WTC11 (cell line): Measurements from ENCODE around the gene NUP50. TPM values are rescaled to one million over a fixed set of nuclear protein-coding genes. Genes with fewer than 3 reads are reported as not detected.

Experiments used
- ATAC-seq: fragments of 200-7000 bp; cut with Tn5 transposase; 2 replicates; pipeline ENCODE4 v1.10.0; 2021; ENCODE audit warnings: mild to moderate bottlenecking, moderate library complexity
- CTCF ChIA-PET: fragments of 300-600 bp; sonication (Branson Sonifier 250); formaldehyde crosslinking; loops from one replicate; lab custom pipeline; 2021; ENCODE audit warnings: antibody characterized with exemption; lab: Charles Lee
- POLR2A ChIA-PET: fragments of 350-600 bp; sonication (Branson Sonifier 250); formaldehyde crosslinking; loops from one replicate; lab custom pipeline; 2021; ENCODE audit warnings: antibody characterized with exemption; lab: Charles Lee
- DNase-seq: peaks from one replicate; pipeline ENCODE4 v3.0.0; 2021; ENCODE audit warnings: low spot score
- H3K27ac Mint-ChIP-seq: 2 replicates; pipeline ENCODE4 v1.8.0; 2021; ENCODE audit warnings: mixed read lengths
- H3K27me3 Mint-ChIP-seq: 2 replicates; pipeline ENCODE4 v1.8.0; 2021; ENCODE audit warnings: low read depth, mild to moderate bottlenecking, moderate library complexity, mixed read lengths
- H3K36me3 Mint-ChIP-seq: 2 replicates; pipeline ENCODE4 v1.8.0; 2021; ENCODE audit warnings: mixed read lengths
- H3K4me1 Mint-ChIP-seq: 2 replicates; pipeline ENCODE4 v1.8.0; 2022; ENCODE audit warnings: mixed read lengths
- H3K4me3 Mint-ChIP-seq: 2 replicates; pipeline ENCODE4 v1.8.0; 2021; ENCODE audit warnings: mild to moderate bottlenecking, moderate library complexity, mixed read lengths
- H3K9me3 Mint-ChIP-seq: 2 replicates; pipeline ENCODE4 v1.8.0; 2021; ENCODE audit warnings: mixed read lengths
- ATF6 ChIP-seq: sonication (generic); formaldehyde crosslinking; IDR thresholded peaks from 2 replicates; pipeline ENCODE4 v1.8.1; 2023; ENCODE audit warnings: mild to moderate bottlenecking, missing genetic modification reagents
- CDX4 ChIP-seq: fragments of 250-450 bp; sonication (Bioruptor Pico); IDR thresholded peaks from 2 replicates; pipeline ENCODE4 v1.9.0; 2021; ENCODE audit warnings: moderate library complexity, mild to moderate bottlenecking, inconsistent platforms, borderline replicate concordance
- CREB1 ChIP-seq: sonication (generic); formaldehyde crosslinking; IDR thresholded peaks from 2 replicates; pipeline ENCODE4 v1.8.0; 2023; ENCODE audit warnings: mild to moderate bottlenecking, missing genetic modification reagents
- E2F1 ChIP-seq: sonication (generic); formaldehyde crosslinking; IDR thresholded peaks from 2 replicates; pipeline ENCODE4 v1.8.0; 2022; ENCODE audit warnings: mild to moderate bottlenecking, missing genetic modification reagents
- ESRRA ChIP-seq: sonication (generic); formaldehyde crosslinking; IDR thresholded peaks from 2 replicates; pipeline ENCODE4 v1.8.1; 2022; ENCODE audit warnings: mild to moderate bottlenecking, missing genetic modification reagents, borderline replicate concordance
- FOXP1 ChIP-seq: sonication (generic); formaldehyde crosslinking; IDR thresholded peaks from 2 replicates; pipeline ENCODE4 v1.8.0; 2022; ENCODE audit warnings: missing genetic modification reagents, mild to moderate bottlenecking, moderate library complexity, borderline replicate concordance
- GRHL2 ChIP-seq: fragments of 250-450 bp; sonication (Bioruptor Pico); IDR thresholded peaks from 2 replicates; pipeline ENCODE4 v1.8.0; 2022; ENCODE audit warnings: mild to moderate bottlenecking, moderate library complexity; ENCODE audit not compliant: insufficient replicate concordance, severe bottlenecking
- GTF2I ChIP-seq: fragments of 250-450 bp; sonication (Bioruptor Pico); conservative IDR thresholded peaks from 2 replicates; pipeline ENCODE4 v1.4.0; 2021; ENCODE audit warnings: mild to moderate bottlenecking
- HMGA2 ChIP-seq: fragments of 250-450 bp; sonication (Bioruptor Pico); IDR thresholded peaks from 2 replicates; pipeline ENCODE4 v1.4.0; 2021; ENCODE audit warnings: mild to moderate bottlenecking, moderate library complexity
- JUN ChIP-seq: sonication (generic); formaldehyde crosslinking; IDR thresholded peaks from 2 replicates; pipeline ENCODE4 v1.8.0; 2023; ENCODE audit warnings: mild to moderate bottlenecking, missing genetic modification reagents
- NFE2L1 ChIP-seq: sonication (generic); formaldehyde crosslinking; IDR thresholded peaks from 2 replicates; pipeline ENCODE4 v1.8.1; 2023; ENCODE audit warnings: missing genetic modification reagents
- PREB ChIP-seq: sonication (generic); formaldehyde crosslinking; IDR thresholded peaks from 2 replicates; pipeline ENCODE4 v1.8.1; 2022; ENCODE audit warnings: mild to moderate bottlenecking, missing genetic modification reagents, moderate library complexity, borderline replicate concordance
- SOX15 ChIP-seq: fragments of 250-450 bp; sonication (Bioruptor Pico); IDR thresholded peaks from 2 replicates; pipeline ENCODE4 v1.9.0; 2021; ENCODE audit warnings: mild to moderate bottlenecking
- SP1 ChIP-seq: sonication (generic); formaldehyde crosslinking; conservative IDR thresholded peaks from 2 replicates; pipeline ENCODE4 v1.8.1; 2022; ENCODE audit warnings: missing genetic modification reagents
- STAT6 ChIP-seq: sonication (generic); formaldehyde crosslinking; conservative IDR thresholded peaks from 2 replicates; pipeline ENCODE4 v1.8.1; 2023; ENCODE audit warnings: mild to moderate bottlenecking, low read depth, missing genetic modification reagents, moderate library complexity
- TEAD1 ChIP-seq: sonication (generic); formaldehyde crosslinking; IDR thresholded peaks from 2 replicates; pipeline ENCODE4 v1.8.0; 2022; ENCODE audit warnings: mild to moderate bottlenecking, missing genetic modification reagents
- ZMAT4 ChIP-seq: fragments of 250-450 bp; sonication (Bioruptor Pico); IDR thresholded peaks from 2 replicates; pipeline ENCODE4 v1.9.0; 2021; ENCODE audit warnings: mild to moderate bottlenecking
- ZNF121 ChIP-seq: sonication (generic); formaldehyde crosslinking; IDR thresholded peaks from 2 replicates; pipeline ENCODE4 v1.8.0; 2023; ENCODE audit warnings: missing genetic modification reagents
- ZNF219 ChIP-seq: sonication (generic); formaldehyde crosslinking; IDR thresholded peaks from 2 replicates; pipeline ENCODE4 v1.8.0; 2023; ENCODE audit warnings: missing genetic modification reagents, mild to moderate bottlenecking, borderline replicate concordance
- ZNF263 ChIP-seq: sonication (generic); formaldehyde crosslinking; IDR thresholded peaks from 2 replicates; pipeline ENCODE4 v1.8.1; 2022; ENCODE audit warnings: low read depth, mild to moderate bottlenecking, moderate library complexity, missing genetic modification reagents
- ZNF317 ChIP-seq: sonication (generic); formaldehyde crosslinking; IDR thresholded peaks from 2 replicates; pipeline ENCODE4 v1.8.1; 2023; ENCODE audit warnings: low read depth, mild to moderate bottlenecking, moderate library complexity, missing genetic modification reagents, borderline replicate concordance
- ZNF671 ChIP-seq: fragments of 250-450 bp; sonication (Bioruptor Pico); IDR thresholded peaks from 2 replicates; pipeline ENCODE4 v1.8.0; 2021; ENCODE audit warnings: mild to moderate bottlenecking
- total RNA-seq: library from RNA; stranded (reverse); gene quantifications from 3 replicates; pipeline ENCODE4 v1.2.3, GENCODE V29; 2021

NUP50 gene
- total RNA-seq, 1 experiment from 2014 or later: 131 TPM

GRCh38 chr22:45227645-45228400 is 64.1 kb downstream of the NUP50 start:
- peaks cover 29% of the 10 kb centered on the region for H3K4me1 Mint-ChIP-seq
- CTCF ChIA-PET: interaction anchor here (1.0 to 1.4 kb wide), 2 partner anchors 18 to 19 kb away, joined by 4 read pairs; no protein-coding TSS in a partner anchor
- no peak for DNase-seq
- ATAC-seq: no peak; the same call in 1 of the 2 replicates
- TF ChIP-seq HMGA2 (CRISPR knock-in tag) (no peak), GTF2I (no peak), ZNF317 (CRISPR knock-in tag) (no peak), CREB1 (no peak), GRHL2 (CRISPR knock-in tag) (no peak)
- TF ChIP-seq, all 79 proteins: peak for 0
- Mint-ChIP-seq H3K27ac (no peak overlapping the region), H3K9me3 (no peaks in the 10 kb centered on the region), H3K36me3 (no peaks in the 10 kb centered on the region), H3K27me3 (no peaks in the 10 kb centered on the region), H3K4me3 (no peak overlapping the region)
- POLR2A ChIA-PET: no interaction called here

GRCh38 chr22:45228401-45228754 is 64.7 kb downstream of the NUP50 start:
- H3K27ac Mint-ChIP-seq: no peak overlapping the region
- no peaks in the 10 kb centered on the region for H3K36me3 Mint-ChIP-seq
- DNase-seq (no peak), ATAC-seq (no peak)
- no peaks in the 10 kb centered on the region for H3K9me3 Mint-ChIP-seq
- peaks cover 29% of the 10 kb centered on the region for H3K4me1 Mint-ChIP-seq
- CTCF ChIA-PET: no interaction called here
- no peaks in the 10 kb centered on the region for H3K27me3 Mint-ChIP-seq
- no peak for TF ChIP-seq SP1 (CRISPR knock-in tag)
- TF ChIP-seq SOX15: no peak
- TF ChIP-seq JUN: no peak
- TF ChIP-seq ZNF671 (CRISPR knock-in tag): no peak
- no peak for TF ChIP-seq ZNF121
- no peak for TF ChIP-seq ZNF263 (CRISPR knock-in tag)
- TF ChIP-seq NFE2L1 (CRISPR knock-in tag): no peak
- no peak for TF ChIP-seq PREB (CRISPR knock-in tag)
- TF ChIP-seq GTF2I: no peak
- TF ChIP-seq ESRRA (CRISPR knock-in tag): no peak
- no peak for TF ChIP-seq ZNF317 (CRISPR knock-in tag)
- no peak for TF ChIP-seq FOXP1 (CRISPR knock-in tag)
- TF ChIP-seq ZMAT4: no peak
- no peak for TF ChIP-seq STAT6
- TF ChIP-seq TEAD1 (CRISPR knock-in tag): no peak
- TF ChIP-seq E2F1 (CRISPR knock-in tag): no peak
- TF ChIP-seq ZNF219 (CRISPR knock-in tag): no peak
- TF ChIP-seq CDX4 (CRISPR knock-in tag): no peak
- no peak for TF ChIP-seq ATF6 (CRISPR knock-in tag)
- POLR2A ChIA-PET: no interaction called here
- no peak overlapping the region for H3K4me3 Mint-ChIP-seq
